ENCODE results near the gene GNAT2.

DNA sequence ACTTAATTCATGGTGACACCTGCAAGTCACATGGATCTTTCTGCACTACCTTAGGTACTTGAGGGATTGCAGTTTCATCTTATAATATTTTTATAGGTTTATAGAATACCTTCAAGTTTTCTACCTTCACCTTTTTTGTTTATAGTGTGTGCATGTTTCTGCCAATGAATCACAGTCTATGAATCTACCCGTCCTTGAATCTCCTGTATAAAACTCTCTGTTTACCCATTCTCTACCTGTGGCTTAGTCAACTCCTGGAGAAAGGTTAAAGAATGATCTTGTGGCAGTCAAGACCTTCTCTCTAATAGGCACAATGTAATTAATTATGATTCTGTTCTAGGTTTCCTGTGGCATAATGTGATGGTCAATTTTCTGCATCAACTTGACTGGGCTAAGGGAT, 45.3 kb upstream of the GNAT2 start:
- TF ChIP-seq, protein P1, sequence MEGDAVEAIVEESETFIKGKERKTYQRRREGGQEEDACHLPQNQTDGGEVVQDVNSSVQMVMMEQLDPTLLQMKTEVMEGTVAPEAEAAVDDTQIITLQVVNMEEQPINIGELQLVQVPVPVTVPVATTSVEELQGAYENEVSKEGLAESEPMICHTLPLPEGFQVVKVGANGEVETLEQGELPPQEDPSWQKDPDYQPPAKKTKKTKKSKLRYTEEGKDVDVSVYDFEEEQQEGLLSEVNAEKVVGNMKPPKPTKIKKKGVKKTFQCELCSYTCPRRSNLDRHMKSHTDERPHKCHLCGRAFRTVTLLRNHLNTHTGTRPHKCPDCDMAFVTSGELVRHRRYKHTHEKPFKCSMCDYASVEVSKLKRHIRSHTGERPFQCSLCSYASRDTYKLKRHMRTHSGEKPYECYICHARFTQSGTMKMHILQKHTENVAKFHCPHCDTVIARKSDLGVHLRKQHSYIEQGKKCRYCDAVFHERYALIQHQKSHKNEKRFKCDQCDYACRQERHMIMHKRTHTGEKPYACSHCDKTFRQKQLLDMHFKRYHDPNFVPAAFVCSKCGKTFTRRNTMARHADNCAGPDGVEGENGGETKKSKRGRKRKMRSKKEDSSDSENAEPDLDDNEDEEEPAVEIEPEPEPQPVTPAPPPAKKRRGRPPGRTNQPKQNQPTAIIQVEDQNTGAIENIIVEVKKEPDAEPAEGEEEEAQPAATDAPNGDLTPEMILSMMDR (IDR thresholded peaks at IDR 0.05; ENCODE audit: low read depth, low read length) = no peak
- no peak for TF ChIP-seq EZH2phosphoT487 (IDR thresholded peaks at IDR 0.05; ENCODE audit: low read depth)

Data from OCI-LY3 (cell line).